Measurements from ENCODE around the gene CNTF.

DNA sequence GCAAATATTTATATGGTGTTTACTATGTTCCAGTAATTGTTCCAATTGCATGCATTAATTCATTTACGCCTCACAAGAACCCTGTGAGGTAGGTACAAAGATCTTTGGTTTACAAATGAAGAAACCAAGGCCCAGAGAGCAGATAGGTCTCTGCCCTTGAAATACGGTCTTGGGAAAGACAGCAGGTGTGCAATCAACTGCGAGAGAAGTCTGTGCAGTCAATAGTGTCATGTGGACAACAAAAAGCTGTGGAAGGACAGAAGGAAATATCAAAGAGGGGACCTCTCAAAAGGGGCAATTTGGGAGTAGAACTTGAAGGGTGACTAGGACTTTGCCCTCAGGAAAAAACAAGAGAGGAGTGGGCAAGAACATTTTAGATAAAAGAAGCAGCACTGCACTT is 8.9 kb downstream of the CNTF start:
- no peak for TF ChIP-seq POLR2A (IDR thresholded peaks at IDR 0.05; ENCODE audit: low read depth, low read length)
- no peak for TF ChIP-seq TAF1 (IDR thresholded peaks at IDR 0.05; ENCODE audit: borderline replicate concordance, low read depth, low read length)
- TF ChIP-seq POLR2AphosphoS5 (IDR thresholded peaks at IDR 0.05; ENCODE audit: low read depth, low read length): no peak

Data from GM12892 (cell line).